GM18909 (cell line): ENCODE data around the gene CLCA4.

Experiments used
- ATAC-seq: cut with Tn5 transposase; IDR thresholded peaks from one replicate; pipeline ENCODE4 v1.9.1; 2021; ENCODE audit warnings: mild to moderate bottlenecking; ENCODE audit not compliant: unreplicated experiment, poor library complexity

Gene CLCA4

GRCh38 chr1:86546787-86547221, at the start of gene CLCA4:
Gene CLCA4, plus strand, starts transcription at chr1:86547078. Its CDS starts 42 bp downstream, at chr1:86547120.
- ATAC-seq = no peak

- no peak for ATAC-seq
These were observed 48.6 kb upstream of the CLCA4 start for GRCh38 chr1:86498281-86498680.

DNA sequence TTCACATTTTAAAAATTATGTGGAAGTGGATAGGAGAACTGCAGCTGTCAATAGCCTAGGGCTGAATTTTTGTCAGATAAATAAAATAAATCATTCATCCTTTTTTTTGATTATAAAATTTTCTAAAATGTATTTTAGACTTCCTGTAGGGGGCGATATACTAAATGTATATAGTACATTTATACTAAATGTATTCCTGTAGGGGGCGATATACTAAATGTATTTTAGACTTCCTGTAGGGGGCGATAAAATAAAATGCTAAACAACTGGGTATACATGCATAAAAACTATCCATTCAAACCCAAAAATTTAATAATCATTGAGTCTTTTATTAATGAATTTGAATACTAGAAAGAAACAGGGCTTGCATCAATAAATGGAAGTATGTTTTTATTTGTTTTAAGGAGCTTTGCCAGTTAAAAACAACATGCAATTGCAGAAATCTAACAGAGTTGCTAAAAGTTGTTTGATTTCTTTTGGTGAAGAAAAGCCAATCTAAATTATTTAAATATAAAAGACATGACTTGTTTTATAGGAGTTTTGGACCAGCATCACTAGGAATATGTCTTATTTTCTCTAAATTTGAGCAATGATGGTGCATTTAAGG, 46.8 kb upstream of the CLCA4 start:
- ATAC-seq = peak; percentile 57

- ATAC-seq = no peak
These were observed 46.2 kb upstream of the CLCA4 start for GRCh38 chr1:86500714-86501113.

DNA sequence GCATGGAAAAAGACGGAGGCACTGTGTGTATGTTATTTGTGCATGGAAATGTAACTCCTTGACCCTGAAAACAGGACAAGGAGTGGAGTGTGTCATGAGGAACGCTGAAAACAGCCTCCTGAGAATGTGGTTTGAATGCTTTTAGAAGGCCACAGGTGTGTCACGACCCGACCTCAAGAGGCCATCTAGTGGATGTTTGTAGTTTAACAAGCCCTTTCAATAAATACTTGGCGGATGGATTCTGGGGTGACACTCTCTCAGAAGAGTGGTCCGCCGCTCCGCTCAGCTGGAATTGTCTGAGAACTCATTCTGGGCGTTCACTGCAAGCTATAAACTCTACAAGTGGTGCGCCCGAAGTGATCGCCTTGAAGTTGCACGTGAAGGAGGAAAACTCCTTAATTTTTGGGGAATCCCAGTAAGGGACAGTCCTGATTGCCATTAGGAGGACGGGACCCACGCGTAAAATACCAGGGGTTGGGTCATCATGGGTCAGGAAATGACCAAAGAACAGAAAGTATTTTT, 44.7 kb upstream of the CLCA4 start:
- ATAC-seq = peak; percentile 80

DNA sequence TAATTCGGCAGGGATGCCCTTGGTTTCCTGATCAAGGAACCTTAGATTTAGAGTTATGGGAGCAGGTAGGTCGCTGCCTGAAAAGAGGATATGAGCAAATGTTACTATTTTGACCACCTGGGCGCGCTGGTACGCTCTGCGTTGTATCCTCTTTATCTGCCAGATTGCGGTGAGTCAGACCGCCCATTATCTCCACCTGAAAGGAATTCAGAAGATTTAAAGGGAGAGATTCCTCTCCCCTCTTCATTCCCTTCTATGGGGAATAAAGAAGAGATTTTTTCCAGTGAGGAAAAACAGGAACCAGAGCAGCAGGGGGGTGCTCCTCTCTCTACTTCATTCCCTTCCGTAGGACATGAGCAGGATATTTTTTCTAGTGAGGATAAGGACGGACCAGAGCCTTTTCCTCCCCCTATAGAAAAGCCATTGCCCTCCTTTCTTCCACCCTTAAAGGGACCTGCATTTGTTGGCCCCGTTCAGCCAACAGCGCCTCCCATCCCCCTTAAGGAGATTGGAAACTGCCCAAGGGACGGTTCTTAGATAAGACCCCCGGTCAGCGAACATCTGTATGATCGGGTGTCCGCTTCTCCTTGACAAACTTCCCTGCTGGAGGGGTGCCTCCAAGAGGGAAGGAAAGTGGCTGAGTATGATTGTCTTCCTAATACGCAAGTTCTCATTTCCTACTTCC, 44.0 kb upstream of the CLCA4 start:
- ATAC-seq = peak; percentile 49

- no peak for ATAC-seq
These were observed 43.3 kb upstream of the CLCA4 start for GRCh38 chr1:86503406-86504136.

DNA sequence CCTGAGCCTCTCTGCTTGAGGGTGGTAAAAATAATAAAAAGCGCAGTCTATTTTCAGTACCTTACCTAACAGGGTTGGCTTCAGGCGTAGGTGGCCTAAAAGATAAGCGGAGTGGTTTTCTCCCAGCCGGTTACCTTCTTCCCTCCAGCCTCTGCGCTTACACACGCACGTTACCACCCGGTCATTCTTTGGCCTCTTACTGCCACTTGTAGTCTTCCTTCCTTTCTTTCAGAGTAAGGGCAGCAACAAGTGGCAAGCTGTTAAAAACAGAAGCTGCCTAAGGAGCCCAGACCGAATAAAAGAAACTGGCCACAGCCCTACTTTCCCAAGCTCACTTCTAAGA, 42.8 kb upstream of the CLCA4 start:
- no peak for ATAC-seq

DNA sequence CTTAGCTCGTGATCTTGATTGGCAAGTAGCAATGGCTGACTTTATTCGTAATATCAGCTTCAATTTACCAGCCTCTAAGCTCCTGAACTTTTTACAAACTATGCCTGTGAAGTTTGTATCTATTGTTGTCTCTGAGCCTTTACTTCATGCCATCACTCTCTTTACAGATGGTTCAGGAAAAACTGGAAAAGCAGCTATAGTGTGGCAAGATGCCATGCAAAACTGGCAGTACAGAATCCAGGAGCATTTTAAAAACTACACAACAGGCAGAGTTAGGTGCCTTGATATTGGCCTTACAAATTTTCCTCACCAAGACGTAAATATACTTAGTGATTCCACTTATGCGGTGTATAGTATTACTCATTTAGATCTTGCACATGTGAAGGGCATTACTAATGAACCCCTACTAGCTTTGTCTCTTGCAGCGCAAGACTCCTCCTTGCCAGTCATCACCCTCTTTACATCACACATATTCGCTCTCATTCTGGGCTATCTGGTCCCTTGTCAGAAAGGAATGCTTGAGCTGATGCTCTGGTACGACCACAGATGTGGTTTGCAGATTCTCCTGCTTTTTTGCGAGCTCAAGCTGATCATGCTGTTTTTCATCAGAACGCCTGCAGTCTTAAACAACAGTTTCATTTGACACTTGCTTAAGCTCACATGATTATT, 41.8 kb upstream of the CLCA4 start:
- no peak for ATAC-seq

GRCh38 chr1:86505564-86505902, 41.3 kb upstream of the CLCA4 start:
- ATAC-seq = no peak

- ATAC-seq = peak; percentile 54
These were observed 38.8 kb upstream of the CLCA4 start for GRCh38 chr1:86507935-86508582.

DNA sequence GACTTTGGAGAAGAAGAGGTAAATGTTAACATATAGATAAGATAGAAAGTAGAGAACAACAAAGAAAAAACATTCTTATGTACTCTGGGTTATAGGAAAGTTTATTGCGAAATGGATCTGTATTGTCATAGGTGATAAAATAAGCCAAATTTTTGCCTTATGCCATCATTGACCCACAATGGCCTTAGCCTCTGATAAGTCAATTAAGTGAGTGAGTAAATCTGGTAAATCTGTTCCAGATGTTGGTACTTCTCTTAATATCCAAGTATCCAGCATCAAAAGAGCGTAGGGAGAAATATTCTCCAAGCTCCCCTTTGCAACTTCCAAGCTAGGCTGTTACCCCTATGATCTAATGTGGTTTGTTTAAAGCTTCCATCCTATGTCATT, 38.3 kb upstream of the CLCA4 start:
- ATAC-seq = no peak

DNA sequence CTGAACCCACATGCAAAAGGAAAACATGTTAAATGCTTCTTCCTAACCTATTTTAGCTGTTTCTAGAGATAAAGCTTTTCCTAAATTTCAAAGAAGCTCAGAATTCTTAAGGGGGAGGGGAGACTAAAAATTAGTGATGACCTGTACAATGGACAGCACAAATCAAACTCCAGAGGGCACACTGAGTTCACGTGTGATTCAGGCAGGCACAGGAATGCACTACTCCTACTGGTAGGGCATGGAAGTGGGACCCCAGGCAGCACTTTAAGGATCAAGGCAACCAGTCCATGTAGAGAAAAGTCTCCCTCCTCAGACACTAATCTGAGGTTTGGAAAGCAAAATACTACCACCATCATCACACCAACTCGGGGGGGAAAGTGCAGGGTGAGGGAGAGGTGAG, 31.3 kb upstream of the CLCA4 start:
- ATAC-seq = no peak

- no peak for ATAC-seq
These were observed 30.5 kb upstream of the CLCA4 start for GRCh38 chr1:86516335-86516734.

GRCh38 chr1:86517336-86517735, 29.5 kb upstream of the CLCA4 start:
- ATAC-seq = no peak

DNA sequence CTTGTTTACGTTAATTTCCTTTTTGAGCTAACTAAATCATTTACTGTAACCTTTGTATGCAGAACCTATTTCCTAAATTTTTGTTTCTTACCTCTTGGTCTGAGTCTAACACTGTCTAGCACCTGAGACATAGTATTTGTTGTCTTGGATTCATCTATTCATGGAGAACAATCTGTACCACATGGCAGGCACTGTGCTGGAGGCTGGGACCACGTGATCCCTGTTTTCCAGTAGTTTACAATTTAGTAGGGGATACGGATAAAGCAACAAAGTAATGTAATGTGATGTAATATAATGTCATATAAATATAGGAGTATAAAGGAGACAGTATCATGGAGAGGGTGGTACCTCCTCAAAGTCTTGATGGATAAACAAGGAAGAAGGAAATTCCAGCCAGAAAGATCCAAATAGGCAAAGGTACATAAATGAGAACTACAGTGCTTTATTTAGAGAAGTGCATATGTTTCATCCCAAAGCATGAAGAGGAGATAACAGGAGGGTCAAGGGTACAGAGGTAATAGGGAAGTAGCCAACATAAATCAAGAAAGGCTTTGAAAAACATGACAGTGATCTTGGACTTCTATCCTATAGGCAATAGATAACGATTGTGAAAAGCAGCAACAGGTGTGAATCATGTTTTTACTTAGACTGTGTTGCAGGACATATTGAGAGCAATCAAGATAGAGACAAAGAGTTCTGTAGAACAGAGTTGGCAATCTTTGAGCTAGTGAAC, 25.9 kb upstream of the CLCA4 start:
- ATAC-seq = no peak

GRCh38 chr1:86521522-86521891, 25.4 kb upstream of the CLCA4 start:
- no peak for ATAC-seq

GRCh38 chr1:86522240-86522639, 24.6 kb upstream of the CLCA4 start:
- ATAC-seq = no peak

DNA sequence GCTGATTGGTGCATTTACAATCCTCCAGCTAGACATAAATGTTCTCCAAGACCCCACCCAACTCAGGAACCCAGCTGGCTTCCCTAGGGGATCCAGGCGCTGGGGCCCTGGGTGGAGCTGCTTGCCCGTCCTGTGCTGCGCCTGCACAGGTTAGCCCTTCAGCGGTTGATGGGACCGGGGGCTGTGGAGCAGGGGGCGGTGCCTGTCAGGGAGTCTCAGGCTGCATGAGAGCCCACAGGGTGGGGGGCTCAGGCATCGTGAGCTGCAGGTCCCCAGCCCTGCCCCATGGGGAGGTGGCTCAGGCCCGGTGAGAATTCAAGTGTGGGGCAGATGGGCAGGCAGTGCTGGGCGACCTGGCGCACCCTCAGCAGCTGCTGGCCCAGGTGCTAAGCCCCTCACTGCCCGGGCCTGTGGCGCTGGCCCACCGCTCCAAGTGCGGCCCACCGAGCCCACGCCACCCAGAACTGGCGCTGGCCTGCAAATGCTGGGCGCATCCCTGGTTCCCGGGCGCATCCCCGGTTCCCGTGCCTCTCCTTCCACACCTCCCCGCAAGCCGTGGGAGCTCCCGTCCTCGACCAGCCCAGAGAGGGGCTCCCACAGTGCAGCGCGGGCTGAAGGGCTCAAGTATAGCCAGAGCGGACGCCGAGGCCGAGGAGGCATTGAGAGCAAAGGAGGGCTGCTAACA, 23.1 kb upstream of the CLCA4 start:
- no peak for ATAC-seq
